Activated CD4-positive, alpha-beta T cell treated with anti-CD3 and anti-CD28 coated beads for 1 hour (primary cell): ENCODE results near the gene BCAR3.
"Not testable (repeated sequence)": the region's sequence is repeated elsewhere in the genome, so short reads cannot be mapped to it uniquely, and the experiment has no call there.

Experiments used
- DNase-seq: peaks from one replicate; pipeline ENCODE4 v3.0.0-alpha.2; 2020

The BCAR3 gene

GRCh38 chr1:93687542-93687941 is 5.9 kb upstream of the BCAR3 start:
- DNase-seq, result no peak

- no peak for DNase-seq
Measured at GRCh38 chr1:93686504-93687250, 5.0 kb upstream of the BCAR3 start.

- no peak for DNase-seq
Measured at GRCh38 chr1:93685918-93686317, 4.3 kb upstream of the BCAR3 start.

GRCh38 chr1:93683234-93683633 is 1.6 kb upstream of the BCAR3 start:
- DNase-seq, result no peak

GRCh38 chr1:93681989-93682412 is 364 bp upstream of the BCAR3 start:
- DNase-seq, result no peak

GRCh38 chr1:93680420-93681100 is 1.1 kb downstream of the BCAR3 start:
- DNase-seq, result no peak

GRCh38 chr1:93680076-93680419 is 1.6 kb downstream of the BCAR3 start:
- no peak for DNase-seq

- no peak for DNase-seq
Measured at GRCh38 chr1:93679546-93679945, 2.1 kb downstream of the BCAR3 start.

- no peak for DNase-seq
Measured at GRCh38 chr1:93678946-93679480, 2.6 kb downstream of the BCAR3 start.

- no peak for DNase-seq
Measured at GRCh38 chr1:93678491-93678890, 3.1 kb downstream of the BCAR3 start.

GRCh38 chr1:93677729-93678128 is 3.9 kb downstream of the BCAR3 start:
- DNase-seq, result no peak

GRCh38 chr1:93676427-93676826 is 5.2 kb downstream of the BCAR3 start:
- DNase-seq, result no peak

GRCh38 chr1:93675931-93676330 is 5.7 kb downstream of the BCAR3 start:
- no peak for DNase-seq

- no peak for DNase-seq
Measured at GRCh38 chr1:93675271-93675670, 6.4 kb downstream of the BCAR3 start.

- DNase-seq, result not testable (repeated sequence)
Measured at GRCh38 chr1:93674071-93674470, 7.6 kb downstream of the BCAR3 start.

GRCh38 chr1:93673163-93673829 is 8.3 kb downstream of the BCAR3 start:
- DNase-seq, result no peak

GRCh38 chr1:93672477-93673162 is 9.0 kb downstream of the BCAR3 start:
- no peak for DNase-seq

- no peak for DNase-seq
Measured at GRCh38 chr1:93672069-93672468, 9.6 kb downstream of the BCAR3 start.

GRCh38 chr1:93671099-93671621 is 10.5 kb downstream of the BCAR3 start:
- no peak for DNase-seq

- DNase-seq, result no peak
Measured at GRCh38 chr1:93670141-93670540, 11.5 kb downstream of the BCAR3 start.

- DNase-seq, result no peak
Measured at GRCh38 chr1:93669369-93669768, 12.3 kb downstream of the BCAR3 start.

GRCh38 chr1:93668951-93669350 is 12.7 kb downstream of the BCAR3 start:
- DNase-seq, result no peak

GRCh38 chr1:93668121-93668520 is 13.5 kb downstream of the BCAR3 start:
- no peak for DNase-seq
